ENCODE results near the gene GABRR1.

- TF ChIP-seq CTCF (IDR thresholded peaks at IDR 0.05) (no peak), EP300 (IDR thresholded peaks at IDR 0.05) (no peak), POLR2AphosphoS5 (IDR thresholded peaks at IDR 0.05) (no peak), POLR2A (IDR thresholded peaks at IDR 0.05) (no peak)
These were observed 85.6 kb downstream of the GABRR1 start for GRCh38 chr6:89131599-89131998.

Data from stomach (tissue), 4 donors.